OCI-LY1 (cell line): ENCODE results near the gene CFP.

ENCODE experiments used
- CTCF ChIP-seq: fragments of 200-600 bp; sonication (generic), shearing (Covaris generic); IDR thresholded peaks from 2 replicates; pipeline ENCODE4 v1.5.1; 2017; ENCODE audit warnings: mild to moderate bottlenecking, antibody characterized with exemption, low read length, moderate library complexity, mixed read lengths
- EZH2 ChIP-seq: fragments of 200-600 bp; sonication (generic), shearing (Covaris generic); IDR thresholded peaks from 2 replicates; pipeline ENCODE4 v1.8.0; 2017; ENCODE audit warnings: borderline replicate concordance, mixed run types, mild to moderate bottlenecking, antibody characterized with exemption, low read length, moderate library complexity, mixed read lengths

GRCh38 chrX:47664737-47665136, 35.0 kb upstream of the CFP start:
- TF ChIP-seq CTCF (no peak), EZH2 (no peak)
